Measurements from ENCODE around the gene SH3RF3. TPM values are rescaled to one million over a fixed set of nuclear protein-coding genes. Genes with fewer than 3 reads are reported as not detected.

Gene SH3RF3
- total RNA-seq, 1 experiment from 2014 or later: 0.34 TPM

DNA sequence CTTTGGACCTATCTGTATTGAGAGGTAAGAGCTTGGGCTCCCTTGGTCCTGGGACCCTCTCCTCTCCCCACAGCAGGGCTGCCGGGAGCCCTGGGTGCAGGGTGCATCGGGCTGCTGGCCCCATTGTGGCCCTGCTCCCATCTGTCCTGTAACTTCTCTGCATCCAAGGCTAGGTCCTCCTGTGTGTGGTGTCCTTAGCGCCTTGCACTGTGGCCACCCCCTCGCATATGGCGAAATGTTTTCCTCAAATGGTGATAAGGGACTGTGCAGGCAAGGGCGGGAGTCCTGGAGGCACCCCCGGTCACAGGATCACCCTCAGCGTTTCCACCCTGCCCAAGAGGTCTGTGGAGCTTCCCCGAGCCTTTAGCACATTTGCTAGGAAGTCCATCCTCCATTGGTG lies 208.2 kb downstream of the SH3RF3 start:
- DNase-seq: no peak
- no peak overlapping the region for H2AFZ ChIP-seq (ENCODE audit: low read length)
- H4K20me1 ChIP-seq (ENCODE audit: insufficient read depth, low read depth, low read length): no peaks in the 10 kb centered on the region
- H3K27me3 ChIP-seq (ENCODE audit: low read length): no peaks in the 10 kb centered on the region
- H3K27ac ChIP-seq (ENCODE audit: low read length): no peak overlapping the region
- no peak overlapping the region for H3K9ac ChIP-seq (ENCODE audit: low read length)
- no peak overlapping the region for H3K4me2 ChIP-seq (ENCODE audit: low read depth, low read length, poor library complexity, severe bottlenecking)
- H3K9me2 ChIP-seq (replicated peaks; ENCODE audit: insufficient read depth, low read length): no peaks in the 10 kb centered on the region
- no peaks in the 10 kb centered on the region for H3K9me3 ChIP-seq (ENCODE audit: low read length)
- H3K79me2 ChIP-seq (ENCODE audit: low read length): no peaks in the 10 kb centered on the region
- H3K4me1 ChIP-seq (ENCODE audit: low read length): peaks cover 13% of the 10 kb centered on the region
- no peak overlapping the region for H3K4me3 ChIP-seq (ENCODE audit: low read length)
- no peaks in the 10 kb centered on the region for H3K36me3 ChIP-seq (ENCODE audit: insufficient read depth, low read length)

DNA sequence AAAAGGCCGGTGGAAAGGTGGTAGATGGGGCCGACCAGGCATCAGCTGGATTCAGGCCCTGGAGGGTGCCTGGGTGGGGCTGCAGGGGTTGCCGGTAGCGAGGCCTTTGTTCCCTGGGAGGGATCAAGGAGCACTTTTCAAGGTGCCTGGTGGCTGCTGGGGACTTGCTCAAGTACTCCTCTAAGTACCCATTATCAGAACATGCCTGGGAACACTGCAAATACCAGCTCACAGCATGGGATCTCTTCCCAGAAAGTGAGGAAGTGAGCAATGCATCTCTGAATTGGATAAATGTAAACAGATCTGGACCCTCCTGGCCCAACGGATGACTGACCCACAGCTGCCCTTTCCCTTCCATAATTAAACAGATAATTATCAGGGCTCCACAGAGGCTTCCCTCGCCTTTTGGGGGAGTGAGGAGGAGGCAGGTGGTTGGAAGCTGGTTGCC lies 210.5 kb downstream of the SH3RF3 start:
- Histone ChIP-seq H4K20me1 (ENCODE audit: insufficient read depth, low read depth, low read length) (no peaks in the 10 kb centered on the region), H3K27me3 (ENCODE audit: low read length) (no peaks in the 10 kb centered on the region), H3K4me3 (ENCODE audit: low read length) (no peak overlapping the region), H3K79me2 (ENCODE audit: low read length) (no peaks in the 10 kb centered on the region), H3K9me2 (replicated peaks; ENCODE audit: insufficient read depth, low read length) (no peaks in the 10 kb centered on the region), H3K9me3 (ENCODE audit: low read length) (no peaks in the 10 kb centered on the region), H3K4me2 (ENCODE audit: low read depth, low read length, poor library complexity, severe bottlenecking) (no peak overlapping the region), H3K4me1 (ENCODE audit: low read length) (peaks cover 4% of the 10 kb centered on the region), H2AFZ (ENCODE audit: low read length) (no peak overlapping the region), H3K9ac (ENCODE audit: low read length) (no peak overlapping the region), H3K27ac (ENCODE audit: low read length) (no peak overlapping the region), H3K36me3 (ENCODE audit: insufficient read depth, low read length) (no peaks in the 10 kb centered on the region)
- no peak for DNase-seq

DNA sequence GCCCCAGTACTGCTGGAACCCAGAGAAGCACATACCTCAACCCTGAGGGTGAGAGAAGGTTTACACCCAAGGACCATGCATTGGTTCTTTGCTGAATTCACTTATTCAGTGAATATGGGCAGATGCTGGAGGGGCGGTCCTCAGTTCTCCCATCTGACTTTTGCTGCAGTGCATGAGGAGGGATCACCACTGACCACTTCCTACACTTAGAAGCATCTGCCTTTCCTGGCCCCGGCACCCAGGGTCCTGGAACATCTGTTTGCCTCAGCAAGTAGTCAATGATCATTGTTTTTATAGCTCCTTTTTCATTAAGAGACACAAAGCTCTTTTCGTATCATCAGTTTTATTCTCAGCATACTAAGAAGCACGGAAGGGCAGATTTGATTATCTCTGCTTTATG lies 211.4 kb downstream of the SH3RF3 start:
- H3K9me3 ChIP-seq (ENCODE audit: low read length): no peaks in the 10 kb centered on the region
- H3K9ac ChIP-seq (ENCODE audit: low read length): no peak overlapping the region
- no peak overlapping the region for H3K4me2 ChIP-seq (ENCODE audit: low read depth, low read length, poor library complexity, severe bottlenecking)
- no peak overlapping the region for H2AFZ ChIP-seq (ENCODE audit: low read length)
- peaks cover 4% of the 10 kb centered on the region for H3K4me1 ChIP-seq (ENCODE audit: low read length)
- H3K36me3 ChIP-seq (ENCODE audit: insufficient read depth, low read length): no peaks in the 10 kb centered on the region
- H3K27me3 ChIP-seq (ENCODE audit: low read length): no peaks in the 10 kb centered on the region
- H3K4me3 ChIP-seq (ENCODE audit: low read length): no peak overlapping the region
- no peaks in the 10 kb centered on the region for H3K9me2 ChIP-seq (replicated peaks; ENCODE audit: insufficient read depth, low read length)
- no peak overlapping the region for H3K27ac ChIP-seq (ENCODE audit: low read length)
- H3K79me2 ChIP-seq (ENCODE audit: low read length): no peaks in the 10 kb centered on the region
- DNase-seq: no peak
- H4K20me1 ChIP-seq (ENCODE audit: insufficient read depth, low read depth, low read length): no peaks in the 10 kb centered on the region

DNA sequence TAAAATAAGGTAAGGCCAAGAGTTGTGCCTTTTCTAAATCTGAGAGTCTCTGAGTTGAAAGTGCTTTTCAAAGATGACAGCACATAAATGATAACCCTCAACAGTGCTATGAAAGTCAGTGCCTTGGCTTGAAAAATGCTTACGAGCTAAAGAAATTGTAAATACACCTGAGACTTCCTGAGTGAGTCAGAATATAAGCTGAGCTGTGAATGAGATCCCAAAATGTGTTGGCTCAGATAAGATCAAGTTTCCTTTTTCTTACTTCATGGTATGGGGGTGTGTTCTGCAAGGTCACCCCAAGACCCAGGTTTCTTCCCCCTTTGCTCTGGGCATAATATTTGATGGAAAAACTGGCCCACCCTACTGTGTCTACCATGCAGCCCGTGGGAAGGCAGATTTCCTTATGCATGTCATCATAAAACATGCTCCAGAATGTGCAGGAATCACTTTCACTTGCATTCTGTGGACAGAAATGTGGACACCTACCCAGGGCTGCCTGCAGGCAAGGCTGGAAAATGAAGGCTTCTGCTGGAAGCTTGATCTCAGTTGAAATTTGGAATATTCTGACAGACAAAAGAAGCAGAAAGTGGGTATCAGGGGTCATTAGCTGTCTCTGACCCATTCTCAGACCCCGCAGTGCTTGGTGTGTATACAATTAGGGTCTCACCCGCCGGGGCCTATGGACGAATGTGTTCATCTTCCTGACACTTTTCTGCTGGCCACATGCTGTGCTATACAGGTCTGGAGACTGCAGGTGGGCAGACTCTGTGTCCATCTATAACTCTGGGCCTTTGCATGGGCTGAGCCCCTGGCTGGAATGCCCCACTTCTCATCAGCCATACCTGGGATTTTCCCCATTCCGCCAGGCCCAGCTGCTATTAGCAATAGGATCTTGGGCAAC lies 212.6 kb downstream of the SH3RF3 start:
- DNase-seq: no peak
- no peaks in the 10 kb centered on the region for H3K9me2 ChIP-seq (replicated peaks; ENCODE audit: insufficient read depth, low read length)
- no peaks in the 10 kb centered on the region for H4K20me1 ChIP-seq (ENCODE audit: insufficient read depth, low read depth, low read length)
- no peak overlapping the region for H3K4me2 ChIP-seq (ENCODE audit: low read depth, low read length, poor library complexity, severe bottlenecking)
- no peaks in the 10 kb centered on the region for H3K79me2 ChIP-seq (ENCODE audit: low read length)
- no peak overlapping the region for H2AFZ ChIP-seq (ENCODE audit: low read length)
- H3K9ac ChIP-seq (ENCODE audit: low read length): no peak overlapping the region
- H3K27me3 ChIP-seq (ENCODE audit: low read length): no peaks in the 10 kb centered on the region
- H3K4me3 ChIP-seq (ENCODE audit: low read length): no peak overlapping the region
- no peaks in the 10 kb centered on the region for H3K4me1 ChIP-seq (ENCODE audit: low read length)
- no peak overlapping the region for H3K27ac ChIP-seq (ENCODE audit: low read length)
- H3K36me3 ChIP-seq (ENCODE audit: insufficient read depth, low read length): no peaks in the 10 kb centered on the region
- H3K9me3 ChIP-seq (ENCODE audit: low read length): no peaks in the 10 kb centered on the region

DNA sequence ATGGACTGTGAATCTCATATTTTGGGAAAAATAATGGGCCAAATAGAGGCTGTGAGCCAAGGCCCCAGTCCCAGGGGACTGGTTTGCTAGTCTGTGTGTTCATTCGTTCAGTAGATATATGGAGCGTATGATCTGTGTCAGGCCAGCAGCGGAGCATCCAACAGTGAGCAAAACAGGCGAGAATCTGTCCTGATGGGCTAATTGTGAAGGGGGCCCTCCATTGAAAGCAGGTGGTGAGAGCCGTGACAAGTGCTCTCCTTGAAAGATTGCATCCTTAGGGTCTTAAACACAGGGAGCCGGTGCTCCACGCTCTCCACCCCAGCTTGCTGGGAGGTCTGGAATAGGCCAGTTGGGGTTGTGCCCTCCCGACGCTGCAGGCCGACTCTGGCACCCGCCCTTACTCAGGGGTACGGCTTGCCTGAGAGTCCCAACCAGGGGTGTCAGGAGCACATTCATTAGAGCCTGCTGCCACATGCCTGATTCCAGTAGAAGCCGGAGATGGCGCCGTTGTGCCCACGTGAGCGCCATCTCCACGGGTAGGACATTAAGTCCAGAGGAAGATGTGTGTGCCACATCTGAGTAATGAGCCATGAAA lies 213.3 kb downstream of the SH3RF3 start:
- no peak for DNase-seq
- no peaks in the 10 kb centered on the region for H3K4me1 ChIP-seq (ENCODE audit: low read length)
- H4K20me1 ChIP-seq (ENCODE audit: insufficient read depth, low read depth, low read length): no peaks in the 10 kb centered on the region
- H3K27ac ChIP-seq (ENCODE audit: low read length): no peak overlapping the region
- no peaks in the 10 kb centered on the region for H3K9me2 ChIP-seq (replicated peaks; ENCODE audit: insufficient read depth, low read length)
- H3K9ac ChIP-seq (ENCODE audit: low read length): no peak overlapping the region
- H3K4me2 ChIP-seq (ENCODE audit: low read depth, low read length, poor library complexity, severe bottlenecking): no peak overlapping the region
- no peaks in the 10 kb centered on the region for H3K27me3 ChIP-seq (ENCODE audit: low read length)
- H3K79me2 ChIP-seq (ENCODE audit: low read length): no peaks in the 10 kb centered on the region
- no peak overlapping the region for H3K4me3 ChIP-seq (ENCODE audit: low read length)
- H3K36me3 ChIP-seq (ENCODE audit: insufficient read depth, low read length): no peaks in the 10 kb centered on the region
- H3K9me3 ChIP-seq (ENCODE audit: low read length): no peaks in the 10 kb centered on the region
- H2AFZ ChIP-seq (ENCODE audit: low read length): no peak overlapping the region

DNA sequence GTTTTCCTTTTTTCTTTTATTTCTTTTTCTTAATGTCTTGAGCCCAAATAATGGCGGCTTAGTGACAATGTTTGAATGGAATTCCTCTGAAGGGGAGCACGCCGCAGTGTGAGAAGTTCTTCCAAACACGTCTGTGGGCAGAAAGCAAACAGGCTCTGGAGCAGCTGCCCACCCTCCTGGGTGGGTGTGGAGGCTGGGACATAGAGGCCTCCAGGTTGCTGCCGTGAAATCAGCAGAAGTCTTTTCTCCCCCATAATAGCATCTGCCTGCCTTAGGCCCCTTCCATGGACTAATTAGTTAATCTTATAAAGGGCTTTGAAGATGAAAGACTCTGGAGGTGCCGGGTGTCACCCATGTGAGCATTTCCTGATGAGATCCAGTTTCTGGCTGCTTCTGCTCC lies 213.9 kb downstream of the SH3RF3 start:
- Histone ChIP-seq H4K20me1 (ENCODE audit: insufficient read depth, low read depth, low read length) (no peaks in the 10 kb centered on the region), H3K4me3 (ENCODE audit: low read length) (no peak overlapping the region), H3K9me2 (replicated peaks; ENCODE audit: insufficient read depth, low read length) (no peaks in the 10 kb centered on the region), H2AFZ (ENCODE audit: low read length) (no peak overlapping the region), H3K9me3 (ENCODE audit: low read length) (no peaks in the 10 kb centered on the region), H3K27ac (ENCODE audit: low read length) (no peak overlapping the region), H3K79me2 (ENCODE audit: low read length) (no peaks in the 10 kb centered on the region), H3K9ac (ENCODE audit: low read length) (no peak overlapping the region), H3K27me3 (ENCODE audit: low read length) (no peaks in the 10 kb centered on the region), H3K4me1 (ENCODE audit: low read length) (no peaks in the 10 kb centered on the region), H3K36me3 (ENCODE audit: insufficient read depth, low read length) (no peaks in the 10 kb centered on the region), H3K4me2 (ENCODE audit: low read depth, low read length, poor library complexity, severe bottlenecking) (no peak overlapping the region)
- no peak for DNase-seq

DNA sequence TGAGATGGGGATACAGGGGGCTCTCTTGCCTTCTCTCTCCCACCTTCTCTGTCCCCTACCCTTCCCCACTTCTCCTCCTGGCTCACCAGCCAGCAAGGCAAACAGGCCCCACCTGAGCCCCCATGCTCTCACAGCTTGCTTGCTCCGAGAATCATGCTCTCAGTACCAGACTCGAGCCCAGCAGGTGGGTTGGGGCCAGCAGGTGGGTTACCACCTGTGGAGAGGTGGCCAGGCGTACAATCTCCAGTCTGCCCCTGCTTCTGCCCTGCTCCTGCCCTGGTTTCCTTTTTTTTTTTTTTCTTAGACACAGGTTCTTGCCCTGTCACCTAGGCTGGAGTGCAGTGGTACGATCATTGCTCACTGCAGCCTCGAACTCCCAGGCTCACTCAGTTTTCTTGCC lies 214.5 kb downstream of the SH3RF3 start:
- no peak for DNase-seq
- Histone ChIP-seq H3K9me3 (ENCODE audit: low read length) (no peaks in the 10 kb centered on the region), H3K36me3 (ENCODE audit: insufficient read depth, low read length) (no peaks in the 10 kb centered on the region), H3K9me2 (replicated peaks; ENCODE audit: insufficient read depth, low read length) (no peaks in the 10 kb centered on the region), H3K79me2 (ENCODE audit: low read length) (no peaks in the 10 kb centered on the region), H3K4me2 (ENCODE audit: low read depth, low read length, poor library complexity, severe bottlenecking) (no peak overlapping the region), H2AFZ (ENCODE audit: low read length) (no peak overlapping the region), H3K27ac (ENCODE audit: low read length) (no peak overlapping the region), H3K9ac (ENCODE audit: low read length) (no peak overlapping the region), H3K4me1 (ENCODE audit: low read length) (no peaks in the 10 kb centered on the region), H3K4me3 (ENCODE audit: low read length) (no peak overlapping the region), H4K20me1 (ENCODE audit: insufficient read depth, low read depth, low read length) (no peaks in the 10 kb centered on the region), H3K27me3 (ENCODE audit: low read length) (no peaks in the 10 kb centered on the region)

DNA sequence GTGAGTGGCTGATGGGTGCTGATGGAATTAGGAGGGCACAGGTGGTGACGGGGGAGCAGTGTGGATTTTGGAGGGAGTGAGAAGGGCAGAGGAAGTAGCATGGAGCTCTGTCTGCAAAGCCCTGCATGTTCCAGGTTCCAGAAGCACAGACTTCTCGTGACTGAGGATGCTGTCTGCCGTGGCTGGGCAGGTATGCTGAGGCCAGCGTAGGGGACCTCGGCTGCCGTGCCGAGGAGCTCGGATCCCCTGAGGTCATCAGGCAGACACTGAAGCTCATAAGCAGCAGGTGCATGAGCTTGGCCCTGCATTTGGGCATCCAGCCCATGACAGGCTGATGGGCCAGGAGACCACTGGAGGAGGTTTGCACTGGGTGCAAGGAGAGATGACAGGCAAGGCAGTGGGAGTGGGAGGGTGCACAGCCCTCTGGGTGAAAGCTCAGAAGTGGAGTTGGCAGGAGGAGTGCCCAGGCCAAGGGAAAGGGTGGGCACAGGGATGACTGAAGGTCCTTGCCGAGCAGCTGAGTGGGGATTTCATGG lies 215.3 kb downstream of the SH3RF3 start:
- Histone ChIP-seq H3K4me2 (ENCODE audit: low read depth, low read length, poor library complexity, severe bottlenecking) (no peak overlapping the region), H4K20me1 (ENCODE audit: insufficient read depth, low read depth, low read length) (no peaks in the 10 kb centered on the region), H3K4me1 (ENCODE audit: low read length) (no peaks in the 10 kb centered on the region), H3K9ac (ENCODE audit: low read length) (no peak overlapping the region), H2AFZ (ENCODE audit: low read length) (no peak overlapping the region), H3K4me3 (ENCODE audit: low read length) (no peak overlapping the region), H3K27ac (ENCODE audit: low read length) (no peak overlapping the region), H3K36me3 (ENCODE audit: insufficient read depth, low read length) (no peaks in the 10 kb centered on the region), H3K27me3 (ENCODE audit: low read length) (no peaks in the 10 kb centered on the region), H3K9me2 (replicated peaks; ENCODE audit: insufficient read depth, low read length) (no peaks in the 10 kb centered on the region), H3K9me3 (ENCODE audit: low read length) (no peaks in the 10 kb centered on the region), H3K79me2 (ENCODE audit: low read length) (no peaks in the 10 kb centered on the region)
- DNase-seq: no peak
